ENCODE results near the gene LGALS3BP.

LGALS3BP gene

DNA sequence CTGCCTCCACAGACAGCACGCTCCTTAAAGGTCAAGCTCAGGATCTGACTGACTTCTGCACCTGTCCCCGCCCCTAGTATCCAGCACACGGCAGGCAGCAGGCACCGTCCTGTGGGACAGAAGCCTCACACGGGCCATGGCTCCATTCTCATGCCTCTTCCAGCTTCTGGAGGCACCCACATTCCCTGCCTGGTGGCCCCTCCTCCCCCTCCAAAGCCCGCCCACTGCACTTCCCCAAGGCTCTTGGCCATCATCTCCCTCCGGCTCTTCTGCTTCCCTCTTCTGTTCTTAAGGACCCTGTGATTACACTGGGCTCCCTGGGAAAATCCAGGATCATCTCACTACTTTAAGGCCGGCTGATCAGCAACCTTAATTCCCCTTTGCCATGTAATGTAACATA lies 26.3 kb upstream of the LGALS3BP start:
- TF ChIP-seq, protein P1, sequence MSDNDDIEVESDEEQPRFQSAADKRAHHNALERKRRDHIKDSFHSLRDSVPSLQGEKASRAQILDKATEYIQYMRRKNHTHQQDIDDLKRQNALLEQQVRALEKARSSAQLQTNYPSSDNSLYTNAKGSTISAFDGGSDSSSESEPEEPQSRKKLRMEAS (IDR thresholded peaks at IDR 0.05): no peak
- TF ChIP-seq EGR1 (IDR thresholded peaks at IDR 0.05): no peak
- no peak for TF ChIP-seq CEBPB (IDR thresholded peaks at IDR 0.05)

DNA sequence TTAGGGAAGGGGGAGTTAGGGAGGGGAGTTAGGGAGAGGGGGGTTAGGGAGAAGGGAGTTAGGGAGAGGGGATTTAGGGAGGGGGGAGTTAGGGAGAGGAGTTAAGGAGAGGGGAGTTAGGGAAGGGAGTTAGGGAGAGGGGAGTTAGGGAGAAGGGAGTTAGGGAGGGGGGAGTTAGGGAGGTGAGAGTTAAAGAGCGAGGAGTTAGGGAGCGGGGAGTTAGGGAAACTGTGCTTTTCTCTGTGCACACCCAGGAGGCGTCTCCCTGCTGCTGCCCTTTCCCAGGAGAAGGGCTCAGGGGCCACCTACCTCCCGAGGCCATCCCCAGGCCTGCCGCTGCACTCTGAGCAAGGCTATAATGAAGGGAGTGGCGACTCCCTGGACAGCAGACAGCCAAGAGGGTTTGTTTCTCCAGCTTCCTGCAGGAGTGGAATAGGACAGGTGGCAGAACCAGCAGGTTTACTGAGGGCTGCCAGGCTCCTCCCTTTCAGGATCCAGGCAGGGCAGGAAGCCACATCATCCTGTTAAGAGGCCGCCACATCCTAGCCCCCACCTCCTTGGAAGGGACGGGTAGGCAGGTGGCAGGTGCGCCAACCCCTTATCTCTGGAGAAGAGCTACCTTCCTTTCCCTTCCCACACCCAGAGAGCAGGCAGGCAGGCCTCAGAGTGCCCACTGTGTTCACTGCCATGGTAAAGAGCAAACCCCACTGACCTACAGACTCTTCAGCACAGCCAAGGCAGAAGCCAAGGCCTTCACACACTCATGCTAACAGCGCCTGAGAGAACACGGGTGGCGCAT lies 25.5 kb upstream of the LGALS3BP start:
- TF ChIP-seq EP300 (IDR thresholded peaks at IDR 0.05; ENCODE audit: borderline replicate concordance) (no peak; the same call in 1 of the 2 replicates), NFIC (IDR thresholded peaks at IDR 0.05) (peak; percentile 47), RAD21 (IDR thresholded peaks at IDR 0.05; ENCODE audit: low read depth) (peak; percentile 17; the same call in 1 of the 2 replicates), YY1 (IDR thresholded peaks at IDR 0.05; ENCODE audit: low read depth) (no peak)
- TF ChIP-seq, protein P1 (IDR thresholded peaks at IDR 0.05): peak; percentile 25; the same call in 1 of the 2 replicates
- TF ChIP-seq, protein P2, sequence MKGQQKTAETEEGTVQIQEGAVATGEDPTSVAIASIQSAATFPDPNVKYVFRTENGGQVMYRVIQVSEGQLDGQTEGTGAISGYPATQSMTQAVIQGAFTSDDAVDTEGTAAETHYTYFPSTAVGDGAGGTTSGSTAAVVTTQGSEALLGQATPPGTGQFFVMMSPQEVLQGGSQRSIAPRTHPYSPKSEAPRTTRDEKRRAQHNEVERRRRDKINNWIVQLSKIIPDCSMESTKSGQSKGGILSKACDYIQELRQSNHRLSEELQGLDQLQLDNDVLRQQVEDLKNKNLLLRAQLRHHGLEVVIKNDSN (IDR thresholded peaks at IDR 0.05): peak; percentile 33; the same call in 1 of the 2 replicates

DNA sequence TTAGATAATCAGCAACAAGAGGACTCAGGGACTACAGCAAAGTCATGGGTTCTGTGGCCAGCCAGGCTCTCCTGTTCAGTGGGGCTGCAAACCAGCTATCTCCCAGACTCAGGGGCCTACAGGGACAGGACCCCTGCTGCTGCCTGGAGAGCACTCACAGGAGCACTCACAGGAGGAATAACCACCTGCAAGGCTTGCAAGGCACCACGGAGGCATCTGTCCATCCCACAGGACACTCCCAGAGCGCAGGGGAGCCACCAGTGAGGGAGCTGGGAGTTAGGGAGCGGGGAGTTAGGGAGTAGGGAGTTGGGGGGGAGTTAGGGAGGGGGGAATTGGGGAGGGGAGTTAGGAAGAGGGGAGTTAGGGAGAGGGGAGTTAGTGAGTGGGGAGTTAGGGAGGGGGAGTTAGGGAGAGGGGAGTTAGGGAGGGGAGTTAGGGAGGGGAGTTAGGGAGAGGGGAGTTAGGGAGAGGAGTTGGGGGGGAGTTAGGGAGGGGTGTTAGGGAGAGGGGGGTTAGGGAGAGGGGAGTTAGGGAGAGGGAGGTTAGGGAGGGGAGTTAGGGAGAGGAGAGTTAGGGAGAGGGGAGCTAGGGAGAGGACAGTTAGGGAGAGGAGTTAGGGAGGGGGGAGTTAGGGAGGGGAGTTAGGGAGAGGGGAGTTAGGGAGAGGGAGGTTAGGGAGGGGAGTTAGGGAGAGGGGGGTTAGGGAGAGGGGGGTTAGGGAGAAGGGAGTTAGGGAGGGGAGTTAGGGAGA lies 24.1 kb upstream of the LGALS3BP start:
- TF ChIP-seq, protein P2 (IDR thresholded peaks at IDR 0.05): no peak
- TF ChIP-seq NFIC (IDR thresholded peaks at IDR 0.05) (no peak), CEBPB (IDR thresholded peaks at IDR 0.05) (no peak), TCF12 (IDR thresholded peaks at IDR 0.05; ENCODE audit: low read depth) (no peak), TEAD4 (IDR thresholded peaks at IDR 0.05) (no peak), ZBTB7A (IDR thresholded peaks at IDR 0.05; ENCODE audit: low read depth) (no peak), FOXM1 (IDR thresholded peaks at IDR 0.05; ENCODE audit: borderline replicate concordance, low read depth) (no peak), YY1 (IDR thresholded peaks at IDR 0.05; ENCODE audit: low read depth) (no peak), TAF1 (IDR thresholded peaks at IDR 0.05; ENCODE audit: low read depth) (no peak), CREB1 (IDR thresholded peaks at IDR 0.05; ENCODE audit: low read depth) (no peak), EGR1 (IDR thresholded peaks at IDR 0.05) (no peak), RAD21 (IDR thresholded peaks at IDR 0.05; ENCODE audit: low read depth) (no peak), EP300 (IDR thresholded peaks at IDR 0.05; ENCODE audit: borderline replicate concordance) (no peak)
- TF ChIP-seq, protein P3, sequence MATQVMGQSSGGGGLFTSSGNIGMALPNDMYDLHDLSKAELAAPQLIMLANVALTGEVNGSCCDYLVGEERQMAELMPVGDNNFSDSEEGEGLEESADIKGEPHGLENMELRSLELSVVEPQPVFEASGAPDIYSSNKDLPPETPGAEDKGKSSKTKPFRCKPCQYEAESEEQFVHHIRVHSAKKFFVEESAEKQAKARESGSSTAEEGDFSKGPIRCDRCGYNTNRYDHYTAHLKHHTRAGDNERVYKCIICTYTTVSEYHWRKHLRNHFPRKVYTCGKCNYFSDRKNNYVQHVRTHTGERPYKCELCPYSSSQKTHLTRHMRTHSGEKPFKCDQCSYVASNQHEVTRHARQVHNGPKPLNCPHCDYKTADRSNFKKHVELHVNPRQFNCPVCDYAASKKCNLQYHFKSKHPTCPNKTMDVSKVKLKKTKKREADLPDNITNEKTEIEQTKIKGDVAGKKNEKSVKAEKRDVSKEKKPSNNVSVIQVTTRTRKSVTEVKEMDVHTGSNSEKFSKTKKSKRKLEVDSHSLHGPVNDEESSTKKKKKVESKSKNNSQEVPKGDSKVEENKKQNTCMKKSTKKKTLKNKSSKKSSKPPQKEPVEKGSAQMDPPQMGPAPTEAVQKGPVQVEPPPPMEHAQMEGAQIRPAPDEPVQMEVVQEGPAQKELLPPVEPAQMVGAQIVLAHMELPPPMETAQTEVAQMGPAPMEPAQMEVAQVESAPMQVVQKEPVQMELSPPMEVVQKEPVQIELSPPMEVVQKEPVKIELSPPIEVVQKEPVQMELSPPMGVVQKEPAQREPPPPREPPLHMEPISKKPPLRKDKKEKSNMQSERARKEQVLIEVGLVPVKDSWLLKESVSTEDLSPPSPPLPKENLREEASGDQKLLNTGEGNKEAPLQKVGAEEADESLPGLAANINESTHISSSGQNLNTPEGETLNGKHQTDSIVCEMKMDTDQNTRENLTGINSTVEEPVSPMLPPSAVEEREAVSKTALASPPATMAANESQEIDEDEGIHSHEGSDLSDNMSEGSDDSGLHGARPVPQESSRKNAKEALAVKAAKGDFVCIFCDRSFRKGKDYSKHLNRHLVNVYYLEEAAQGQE (IDR thresholded peaks at IDR 0.05; ENCODE audit: low read depth): no peak

DNA sequence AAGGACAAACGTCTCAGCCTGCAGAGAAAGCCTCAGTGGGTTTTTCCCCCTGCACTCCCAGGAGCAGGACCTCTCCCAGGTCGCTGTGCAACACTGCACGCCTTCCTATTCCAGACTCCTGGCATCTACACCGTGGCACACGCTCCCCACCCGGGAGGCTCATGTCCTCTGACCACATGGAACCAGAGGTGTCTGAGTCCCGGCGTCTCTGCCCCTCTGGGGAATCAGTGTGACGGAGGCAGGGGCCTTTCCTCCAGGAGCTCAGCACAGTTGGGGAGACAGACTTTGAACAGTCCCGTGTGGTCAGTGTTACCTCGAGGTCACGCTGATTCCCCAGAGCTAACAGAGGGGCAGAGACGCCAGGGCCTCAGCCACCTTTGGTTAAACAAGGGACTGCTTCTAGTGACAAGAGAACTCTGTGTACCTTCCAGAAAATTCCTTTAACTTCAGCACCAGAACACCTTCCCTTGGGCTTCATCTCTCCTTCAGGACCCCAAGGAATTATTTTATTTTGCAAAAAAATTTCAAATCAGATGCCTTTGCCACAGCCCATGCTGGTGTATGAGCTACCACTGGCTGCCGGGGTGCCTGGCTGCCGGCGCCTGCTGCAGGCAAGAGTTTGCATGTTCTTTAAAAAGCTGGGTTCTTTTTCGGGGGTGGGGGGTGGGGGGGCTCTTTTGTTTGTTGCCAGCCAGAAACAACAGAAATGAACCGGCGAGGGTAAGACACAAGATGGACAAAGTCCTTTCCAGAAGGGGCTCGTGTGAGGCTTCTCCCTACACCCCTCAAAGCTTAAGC lies 23.3 kb upstream of the LGALS3BP start:
- TF ChIP-seq, protein P3 (IDR thresholded peaks at IDR 0.05; ENCODE audit: low read depth): no peak
- TF ChIP-seq FOXM1 (IDR thresholded peaks at IDR 0.05; ENCODE audit: borderline replicate concordance, low read depth): no peak
- no peak for TF ChIP-seq NFIC (IDR thresholded peaks at IDR 0.05)
- TF ChIP-seq, protein P1 (IDR thresholded peaks at IDR 0.05): no peak
- no peak for TF ChIP-seq EP300 (IDR thresholded peaks at IDR 0.05; ENCODE audit: borderline replicate concordance)
- TF ChIP-seq CREB1 (IDR thresholded peaks at IDR 0.05; ENCODE audit: low read depth): no peak
- TF ChIP-seq CEBPB (IDR thresholded peaks at IDR 0.05): no peak

DNA sequence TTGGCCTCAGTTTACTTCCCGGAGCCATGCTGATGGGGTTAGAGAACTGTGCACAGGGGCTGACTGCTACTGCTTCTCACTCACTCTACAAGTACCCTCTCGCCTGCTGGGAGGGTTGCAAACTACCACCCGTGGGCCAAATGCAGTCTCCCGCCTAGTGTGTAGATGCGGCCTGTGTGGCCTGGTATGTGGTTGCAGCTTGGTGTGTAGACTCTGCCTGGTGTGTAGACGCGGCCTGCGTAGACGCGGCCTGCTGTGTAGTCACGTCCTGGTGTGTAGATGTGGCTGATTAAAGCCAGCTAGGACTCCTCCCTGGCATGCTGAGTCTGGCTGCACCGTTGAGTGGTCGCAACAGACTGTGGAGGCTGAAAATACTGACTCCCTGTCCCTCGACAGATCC lies 22.6 kb upstream of the LGALS3BP start:
- TF ChIP-seq EP300 (IDR thresholded peaks at IDR 0.05; ENCODE audit: borderline replicate concordance) (no peak), TAF1 (IDR thresholded peaks at IDR 0.05; ENCODE audit: low read depth) (no peak), YY1 (IDR thresholded peaks at IDR 0.05; ENCODE audit: low read depth) (no peak), TEAD4 (IDR thresholded peaks at IDR 0.05) (no peak), EGR1 (IDR thresholded peaks at IDR 0.05) (no peak), NFIC (IDR thresholded peaks at IDR 0.05) (no peak), CREB1 (IDR thresholded peaks at IDR 0.05; ENCODE audit: low read depth) (no peak), RAD21 (IDR thresholded peaks at IDR 0.05; ENCODE audit: low read depth) (no peak), FOXM1 (IDR thresholded peaks at IDR 0.05; ENCODE audit: borderline replicate concordance, low read depth) (no peak), ZBTB7A (IDR thresholded peaks at IDR 0.05; ENCODE audit: low read depth) (no peak), TCF12 (IDR thresholded peaks at IDR 0.05; ENCODE audit: low read depth) (no peak)
- TF ChIP-seq, protein P3 (IDR thresholded peaks at IDR 0.05; ENCODE audit: low read depth): no peak
